Gastroesophageal sphincter (tissue), 4 donors: ENCODE results near the gene FOXK2. TPM values are rescaled to one million over a fixed set of nuclear protein-coding genes. Genes with fewer than 3 reads are reported as not detected.
"Not testable (repeated sequence)": the region's sequence is repeated elsewhere in the genome, so short reads cannot be mapped to it uniquely, and the experiment has no call there.

Experiments
- ATAC-seq: fragments of 150-250 bp; one replicate; pipeline ENCODE4 v1.9.1; 2016; ENCODE audit warnings: mild to moderate bottlenecking, moderate library complexity
- H3K27ac ChIP-seq, 4 donors: fragments of 200-600 bp; sonication (generic) in 3 of 4; 1 replicate in 3 of 4; 2 replicates in 1 of 4; pipeline ENCODE4 v1.5.1; 2016 to 2019
- H3K27me3 ChIP-seq: fragments of 200-600 bp; sonication (generic); one replicate; pipeline ENCODE4 v1.5.1; 2019
- H3K36me3 ChIP-seq, 2 donors: fragments of 200-600 bp; sonication (generic); one replicate each; pipeline ENCODE4 v1.5.1; 2019; ENCODE audit warnings: control low read depth in 1 of 2
- H3K4me1 ChIP-seq, 3 donors: fragments of 200-600 bp; sonication (generic); 1 replicate in 2 of 3; 2 replicates in 1 of 3; pipeline ENCODE4 v1.5.1; 2016 to 2019; ENCODE audit warnings: control low read depth in 2 of 3
- H3K4me3 ChIP-seq, 2 donors: fragments of 200-600 bp; sonication (generic); one replicate each; pipeline ENCODE4 v1.5.1; 2019; ENCODE audit warnings: mild to moderate bottlenecking in 1 of 2, moderate library complexity in 1 of 2
- H3K9me3 ChIP-seq, 3 donors: fragments of 200-600 bp; sonication (generic); one replicate each; pipeline ENCODE4 v1.5.1; 2017 to 2019; ENCODE audit warnings: control low read depth in 2 of 3
- EP300 ChIP-seq: sonication (generic); formaldehyde crosslinking; IDR thresholded peaks from one replicate; pipeline ENCODE4 v1.6.1; 2017; ENCODE audit warnings: antibody characterized with exemption, mild to moderate bottlenecking
- POLR2A ChIP-seq, 2 donors: fragments of 450-650 bp; IDR thresholded peaks; one replicate each; pipeline ENCODE4 v1.6.1; 2017; ENCODE audit warnings: antibody characterized with exemption in 2 of 2, mild to moderate bottlenecking in 2 of 2, moderate library complexity in 1 of 2
- POLR2AphosphoS5 ChIP-seq: sonication (generic); formaldehyde crosslinking; IDR thresholded peaks from one replicate; pipeline ENCODE4 v1.6.1; 2017; ENCODE audit warnings: antibody characterized with exemption
- WGBS, 2 donors: methylation state at CpG; one replicate each; pipeline ENCODE4 v1.1.5; 2018; ENCODE audit warnings: low coverage in 1 of 2; 5-methylcytosine and 5-hydroxymethylcytosine counted together
- total RNA-seq, 4 donors: library from RNA; depleted of rRNA; stranded (reverse); fragments of >200 nt; gene quantifications; one replicate each; pipeline ENCODE4 v1.1.0, GENCODE V29; 2016
- TF ChIP-seq, protein P1 (sequence below), 4 experiments: fragments of 200-600 bp in 2 of 4; fragments of 450-650 bp in 2 of 4; sonication (generic) in 1 of 4; IDR thresholded peaks; one replicate each; pipeline ENCODE4 v1.5.1; 2017 to 2019; ENCODE audit warnings: antibody characterized with exemption in 4 of 4, mild to moderate bottlenecking in 2 of 4, moderate library complexity in 2 of 4

The FOXK2 gene
- total RNA-seq, 4 donors from 2014 or later, result 35.1 to 63.4 (median 52.6) TPM

DNA sequence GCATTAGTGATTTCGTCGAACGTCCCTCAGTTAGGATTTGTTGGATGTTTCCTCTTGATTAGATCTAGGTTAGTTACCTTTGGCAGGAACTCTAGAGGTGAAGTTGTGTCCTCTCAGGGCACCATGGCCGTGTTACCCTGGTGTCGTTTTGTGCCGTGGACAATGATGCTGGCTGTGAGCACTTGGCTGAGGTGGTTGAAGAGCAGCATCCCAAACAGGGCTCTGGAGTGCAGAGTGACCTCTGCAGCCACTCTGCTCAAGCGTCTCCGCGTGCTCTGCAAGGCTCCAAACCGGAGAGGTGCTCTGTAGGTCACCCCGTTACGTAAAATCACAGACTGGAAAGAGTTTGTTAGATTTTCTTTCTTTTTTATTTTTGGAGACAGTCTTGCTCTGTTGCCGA is 33.0 kb downstream of the FOXK2 start:
- peaks cover 0 to 79% (median 37%) of the 10 kb centered on the region in 3 donors for H3K4me1 ChIP-seq
- TF ChIP-seq, protein P1, sequence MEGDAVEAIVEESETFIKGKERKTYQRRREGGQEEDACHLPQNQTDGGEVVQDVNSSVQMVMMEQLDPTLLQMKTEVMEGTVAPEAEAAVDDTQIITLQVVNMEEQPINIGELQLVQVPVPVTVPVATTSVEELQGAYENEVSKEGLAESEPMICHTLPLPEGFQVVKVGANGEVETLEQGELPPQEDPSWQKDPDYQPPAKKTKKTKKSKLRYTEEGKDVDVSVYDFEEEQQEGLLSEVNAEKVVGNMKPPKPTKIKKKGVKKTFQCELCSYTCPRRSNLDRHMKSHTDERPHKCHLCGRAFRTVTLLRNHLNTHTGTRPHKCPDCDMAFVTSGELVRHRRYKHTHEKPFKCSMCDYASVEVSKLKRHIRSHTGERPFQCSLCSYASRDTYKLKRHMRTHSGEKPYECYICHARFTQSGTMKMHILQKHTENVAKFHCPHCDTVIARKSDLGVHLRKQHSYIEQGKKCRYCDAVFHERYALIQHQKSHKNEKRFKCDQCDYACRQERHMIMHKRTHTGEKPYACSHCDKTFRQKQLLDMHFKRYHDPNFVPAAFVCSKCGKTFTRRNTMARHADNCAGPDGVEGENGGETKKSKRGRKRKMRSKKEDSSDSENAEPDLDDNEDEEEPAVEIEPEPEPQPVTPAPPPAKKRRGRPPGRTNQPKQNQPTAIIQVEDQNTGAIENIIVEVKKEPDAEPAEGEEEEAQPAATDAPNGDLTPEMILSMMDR (IDR thresholded peaks at IDR 0.05), result no peak
- TF ChIP-seq POLR2AphosphoS5, result no peak
- TF ChIP-seq POLR2A (IDR thresholded peaks at IDR 0.05), result no peak
- TF ChIP-seq EP300, result no peak
- no peak overlapping the region for H3K4me3 ChIP-seq
- H3K9me3 ChIP-seq, result no peaks in the 10 kb centered on the region
- no peak for ATAC-seq
- H3K36me3 ChIP-seq, result no peaks in the 10 kb centered on the region
- no peaks in the 10 kb centered on the region for H3K27me3 ChIP-seq
- H3K27ac ChIP-seq, result peak overlapping the region in 3 of 4 donors; percentile 29 to 83 (median 81)
- WGBS, 2 donors, result 65 to 72% methylated on average over 7 to 11 of the region's 13 CpGs

DNA sequence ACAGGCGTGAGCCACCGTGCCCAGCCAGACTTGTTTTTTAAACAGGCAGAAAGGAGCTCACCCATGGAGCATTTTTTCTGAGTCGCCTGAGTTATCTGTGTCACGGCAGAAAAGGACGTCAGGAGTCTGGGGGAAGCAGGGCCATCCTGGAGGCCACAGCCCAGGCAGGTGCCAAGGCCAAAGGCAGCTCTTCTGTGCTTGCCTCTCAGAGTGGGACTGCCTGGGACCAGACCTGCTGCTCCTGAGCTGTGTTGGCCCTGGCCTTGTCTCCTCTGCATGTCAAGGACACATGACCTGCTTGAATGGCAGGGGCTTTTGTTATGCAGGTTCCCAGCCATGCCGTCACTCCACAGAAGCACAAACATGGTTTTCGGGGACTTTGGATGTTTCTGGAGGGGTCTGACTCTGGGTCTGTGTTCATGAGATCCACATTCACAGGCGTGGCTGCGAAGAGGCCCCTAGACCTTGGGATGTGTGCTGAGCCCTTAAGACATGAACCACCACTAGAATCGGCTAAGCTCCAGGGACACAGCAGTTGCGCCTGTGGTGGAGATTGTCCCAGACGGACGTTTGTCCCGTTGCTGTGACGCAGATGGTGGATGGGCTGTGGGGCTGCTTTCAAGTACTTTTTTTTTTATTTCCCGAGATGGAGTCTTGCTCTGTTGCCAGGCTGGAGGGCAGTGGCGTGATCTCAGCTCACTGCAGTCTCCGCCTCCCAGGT is 33.8 kb downstream of the FOXK2 start:
- H3K9me3 ChIP-seq, result no peaks in the 10 kb centered on the region
- H3K4me1 ChIP-seq, result peaks cover 0 to 77% (median 37%) of the 10 kb centered on the region in 3 donors
- TF ChIP-seq EP300 (no peak), POLR2A (IDR thresholded peaks at IDR 0.05) (no peak), POLR2AphosphoS5 (no peak)
- TF ChIP-seq, protein P1 (IDR thresholded peaks at IDR 0.05), result no peak
- H3K36me3 ChIP-seq, result no peaks in the 10 kb centered on the region
- ATAC-seq, result no peak
- 63% methylated on average over 9 of the region's 18 CpGs; no CpG with 5 or more reads in 1 of the 2 donors for WGBS, 2 donors
- no peaks in the 10 kb centered on the region for H3K27me3 ChIP-seq
- no peak overlapping the region for H3K4me3 ChIP-seq
- H3K27ac ChIP-seq, result peak overlapping the region in 3 of 4 donors; percentile 75 to 83 (median 81)

DNA sequence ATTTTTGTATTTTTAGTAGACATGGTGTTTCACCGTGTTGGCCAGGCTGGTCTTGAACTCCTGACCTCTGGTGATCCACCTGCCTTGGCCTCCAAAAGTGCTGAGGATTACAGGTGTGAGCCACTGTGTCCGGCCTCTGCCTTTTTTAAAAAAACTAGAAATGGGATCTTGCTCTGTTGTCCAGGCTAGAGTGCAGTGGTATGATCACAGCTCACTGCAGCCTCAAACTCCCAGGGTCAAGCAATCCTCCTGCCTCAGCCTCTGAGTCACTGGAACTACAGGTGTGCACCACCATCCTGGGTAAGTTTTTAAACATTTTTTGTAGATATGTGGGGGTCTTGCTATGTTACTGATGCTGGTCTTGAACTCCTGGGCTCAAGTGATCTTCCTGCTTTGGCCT is 38.0 kb downstream of the FOXK2 start:
- H3K4me3 ChIP-seq, H3K36me3 ChIP-seq, ATAC-seq, H3K9me3 ChIP-seq, H3K27ac ChIP-seq, H3K27me3 ChIP-seq: not testable (repeated sequence)
- WGBS, 2 donors, result 90% methylated on average over 2 of the region's 2 CpGs; no CpG with 5 or more reads in 1 of the 2 donors
- peaks cover 0 to 75% (median 27%) of the 10 kb centered on the region in 3 donors for H3K4me1 ChIP-seq

DNA sequence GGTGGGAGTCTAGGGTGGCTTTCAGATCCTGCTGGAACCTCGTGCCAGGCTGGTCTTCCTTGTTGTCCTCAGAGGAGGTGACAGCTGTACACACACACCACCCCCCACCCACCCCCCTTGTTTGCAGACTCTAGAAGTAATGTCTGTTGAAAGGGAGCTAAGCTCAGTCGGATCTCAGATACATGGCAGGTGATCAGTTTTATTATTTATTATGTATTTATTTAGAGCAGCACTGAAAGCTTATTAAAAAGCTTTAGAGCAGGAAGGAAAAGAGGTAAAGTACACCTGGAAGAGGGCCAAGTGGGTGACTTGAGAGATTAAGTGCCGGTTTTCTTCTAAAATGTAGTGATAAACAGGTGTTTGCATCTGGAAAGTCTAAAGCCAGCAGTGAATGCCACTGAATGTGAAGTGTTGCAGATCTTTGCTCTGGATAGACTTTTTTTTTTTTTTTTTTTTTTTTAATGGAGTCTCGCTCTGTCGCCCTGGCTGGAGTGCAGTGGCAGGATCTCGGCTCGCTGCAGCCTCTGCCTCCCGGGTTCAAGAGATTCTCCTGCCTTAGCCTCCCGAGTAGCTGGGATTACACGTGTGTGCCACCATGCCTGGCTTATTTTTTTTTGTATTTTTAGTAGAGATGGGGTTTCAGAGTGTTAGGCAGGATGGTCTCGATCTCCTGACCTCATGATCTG is 40.2 kb downstream of the FOXK2 start:
- WGBS, 2 donors, result 54 to 55% methylated on average over 6 to 10 of the region's 11 CpGs
- ATAC-seq, result no peak

DNA sequence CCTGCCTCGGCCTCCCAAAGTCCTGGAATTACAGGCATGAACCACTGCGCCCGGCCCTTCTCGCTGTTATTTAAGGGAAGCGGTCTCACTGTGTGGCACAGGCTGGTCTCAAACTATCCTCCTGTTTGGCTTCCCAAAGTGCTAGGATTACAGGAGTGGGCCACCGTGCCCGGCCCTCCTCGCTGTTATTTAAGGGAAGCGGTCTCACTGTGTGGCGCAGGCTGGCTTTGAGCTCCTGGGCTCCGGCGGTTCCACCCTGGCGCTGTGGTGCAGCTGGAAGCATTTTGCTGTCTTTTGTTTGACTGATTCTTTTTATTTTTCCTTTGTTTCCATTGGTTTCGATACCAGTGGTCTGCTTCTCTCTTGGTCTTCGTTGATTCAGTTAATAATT is 40.7 kb downstream of the FOXK2 start:
- no peaks in the 10 kb centered on the region for H3K27me3 ChIP-seq
- no peaks in the 10 kb centered on the region for H3K9me3 ChIP-seq
- TF ChIP-seq, protein P1 (IDR thresholded peaks at IDR 0.05), result no peak
- no peak for TF ChIP-seq EP300
- TF ChIP-seq POLR2AphosphoS5, result no peak
- no peak for TF ChIP-seq POLR2A (IDR thresholded peaks at IDR 0.05)
- WGBS, 2 donors, result 78 to 100% methylated on average over 3 to 12 of the region's 15 CpGs
- no peak overlapping the region for H3K27ac ChIP-seq
- ATAC-seq, result no peak
- no peak overlapping the region for H3K4me3 ChIP-seq
- peaks cover 0 to 14% of the 10 kb centered on the region in 2 donors for H3K36me3 ChIP-seq
- H3K4me1 ChIP-seq, result peaks cover 0 to 68% (median 3%) of the 10 kb centered on the region in 3 donors

More for the DNA sequence above, 40.2 kb downstream of the FOXK2 start:
- Histone ChIP-seq H3K4me3 (no peak overlapping the region), H3K27me3 (no peaks in the 10 kb centered on the region), H3K4me1 (peaks cover 0 to 68% (median 8%) of the 10 kb centered on the region in 3 donors), H3K9me3 (no peaks in the 10 kb centered on the region), H3K27ac (no peak overlapping the region), H3K36me3 (peaks cover 0 to 10% of the 10 kb centered on the region in 2 donors)
- TF ChIP-seq POLR2A (IDR thresholded peaks at IDR 0.05), result no peak
- TF ChIP-seq POLR2AphosphoS5, result no peak
- TF ChIP-seq, protein P1 (IDR thresholded peaks at IDR 0.05), result no peak
- no peak for TF ChIP-seq EP300
